ENCODE measurements around the gene SSR2.
"Not testable (repeated sequence)": the region's sequence is repeated elsewhere in the genome, so short reads cannot be mapped to it uniquely, and the experiment has no call there.

Gene SSR2

GRCh38 chr1:156045076-156045475, 24.3 kb upstream of the SSR2 start:
- DNase-seq = no peak

- DNase-seq = no peak
Observed at GRCh38 chr1:156042828-156043227, 22.1 kb upstream of the SSR2 start.

GRCh38 chr1:156034991-156035390, 14.2 kb upstream of the SSR2 start:
- not testable (repeated sequence) for DNase-seq

GRCh38 chr1:156033011-156033410, 12.3 kb upstream of the SSR2 start:
- no peak for DNase-seq

GRCh38 chr1:156026588-156026987, 5.8 kb upstream of the SSR2 start:
- no peak for DNase-seq

GRCh38 chr1:156025876-156026275, 5.1 kb upstream of the SSR2 start:
- DNase-seq = peak; percentile 92

- DNase-seq = no peak
Observed at GRCh38 chr1:156024801-156025200, 4.0 kb upstream of the SSR2 start.

- DNase-seq = no peak
Observed at GRCh38 chr1:156021954-156022353, 1.2 kb upstream of the SSR2 start.

GRCh38 chr1:156021093-156021428, 310 bp upstream of the SSR2 start:
- DNase-seq = no peak

GRCh38 chr1:156019946-156020292, 832 bp downstream of the SSR2 start:
- no peak for DNase-seq

- no peak for DNase-seq
Observed at GRCh38 chr1:156014829-156015228, 5.9 kb downstream of the SSR2 start.

GRCh38 chr1:156012051-156012817, 8.5 kb downstream of the SSR2 start:
- DNase-seq = no peak

- DNase-seq = no peak
Observed at GRCh38 chr1:156009404-156009803, 11.3 kb downstream of the SSR2 start.

- no peak for DNase-seq
Observed at GRCh38 chr1:156006666-156007376, 13.9 kb downstream of the SSR2 start.

- no peak for DNase-seq
Observed at GRCh38 chr1:156004843-156005584, 15.7 kb downstream of the SSR2 start.

GRCh38 chr1:156003923-156004188, 16.9 kb downstream of the SSR2 start:
- no peak for DNase-seq

- no peak for DNase-seq
Observed at GRCh38 chr1:156002188-156002911, 18.4 kb downstream of the SSR2 start.

GRCh38 chr1:156001662-156002171, 19.0 kb downstream of the SSR2 start:
- no peak for DNase-seq

- no peak for DNase-seq
Observed at GRCh38 chr1:156001021-156001661, 19.6 kb downstream of the SSR2 start.

GRCh38 chr1:155999964-156000363, 20.8 kb downstream of the SSR2 start:
- no peak for DNase-seq

- DNase-seq = no peak
Observed at GRCh38 chr1:155996166-155996565, 24.6 kb downstream of the SSR2 start.

- no peak for DNase-seq
Observed at GRCh38 chr1:155993595-155993994, 27.2 kb downstream of the SSR2 start.

All from NCI-H1694 treated with DMSO at 0.1 percent for 48 hours (cell line).